Liver (tissue), 9 donors: ENCODE results near the gene BOLA2B. TPM values are rescaled to one million over a fixed set of nuclear protein-coding genes. Genes with fewer than 3 reads are reported as not detected.

Experiments used
- DNase-seq: peaks from one replicate; pipeline ENCODE4 v3.0.0-alpha.2; 2017; ENCODE audit warnings: low spot score
- H3K27ac ChIP-seq, 2 donors: one replicate each; pipeline ENCODE4 v1.7.0; 2013; ENCODE audit warnings: inconsistent platforms in 2 of 2, low read length in 2 of 2, control low read depth in 1 of 2, low read depth in 1 of 2, mild to moderate bottlenecking in 1 of 2
- H3K27me3 ChIP-seq, 4 donors: one replicate each; pipeline versions ENCODE4 v1.6.1 to v1.7.0; 2013; ENCODE audit warnings: low read length in 3 of 4, inconsistent platforms in 1 of 4, mild to moderate bottlenecking in 1 of 4, moderate library complexity in 1 of 4; ENCODE audit not compliant: control insufficient read depth in 4 of 4, insufficient read depth in 4 of 4
- H3K36me3 ChIP-seq, 4 donors: one replicate each; pipeline versions ENCODE4 v1.6.1 to v1.7.0; 2013; ENCODE audit warnings: low read length in 3 of 4, mild to moderate bottlenecking in 3 of 4, low read depth in 1 of 4, moderate library complexity in 1 of 4; ENCODE audit not compliant: control insufficient read depth in 4 of 4, insufficient read depth in 3 of 4
- H3K4me1 ChIP-seq, 4 donors: one replicate each; pipeline versions ENCODE4 v1.6.1 to v1.7.0; 2013; ENCODE audit warnings: low read length in 3 of 4, mild to moderate bottlenecking in 3 of 4, moderate library complexity in 1 of 4; ENCODE audit not compliant: control insufficient read depth in 4 of 4, insufficient read depth in 4 of 4
- H3K4me3 ChIP-seq, 3 donors: one replicate each; pipeline versions ENCODE4 v1.6.1 to v1.7.0; 2013; ENCODE audit warnings: low read length in 3 of 3, control low read depth in 1 of 3, low read depth in 1 of 3, mild to moderate bottlenecking in 1 of 3
- H3K9ac ChIP-seq, 2 donors: one replicate each; pipeline ENCODE4 v1.7.0; 2013; ENCODE audit warnings: low read length in 2 of 2, mild to moderate bottlenecking in 2 of 2, moderate library complexity in 2 of 2, control low read depth in 1 of 2, low read depth in 1 of 2
- H3K9me3 ChIP-seq, 4 donors: one replicate each; pipeline versions ENCODE4 v1.6.1 to v1.7.0; 2013; ENCODE audit warnings: low read length in 3 of 4; ENCODE audit not compliant: control insufficient read depth in 4 of 4
- ATF3 ChIP-seq: IDR thresholded peaks from 2 replicates; pipeline ENCODE4 v1.6.1; 2016; ENCODE audit warnings: antibody characterized with exemption
- CTCF ChIP-seq: fragments of 150-350 bp; IDR thresholded peaks from 2 replicates; pipeline ENCODE4 v1.5.1; 2017; ENCODE audit warnings: improper control_type of control experiment, low read depth, low read length; ENCODE audit not compliant: missing input control
- FOXA1 ChIP-seq: IDR thresholded peaks from 2 replicates; pipeline ENCODE4 v1.6.1; 2016; ENCODE audit warnings: antibody characterized with exemption
- FOXA2 ChIP-seq: IDR thresholded peaks from 2 replicates; pipeline ENCODE4 v1.6.1; 2016; ENCODE audit warnings: antibody characterized with exemption
- GABPA ChIP-seq, 2 donors: IDR thresholded peaks in 1 of 2; conservative IDR thresholded peaks in 1 of 2; 2 replicates each; pipeline ENCODE4 v1.6.1; 2016; ENCODE audit warnings: antibody characterized with exemption in 2 of 2, mild to moderate bottlenecking in 1 of 2, moderate library complexity in 1 of 2
- HNF4A ChIP-seq, 2 donors: conservative IDR thresholded peaks; 2 replicates each; pipeline ENCODE4 v1.6.1; 2016; ENCODE audit warnings: antibody characterized with exemption in 2 of 2, mild to moderate bottlenecking in 2 of 2
- HNF4G ChIP-seq: IDR thresholded peaks from 2 replicates; pipeline ENCODE4 v1.6.1; 2016; ENCODE audit warnings: antibody characterized with exemption
- JUND ChIP-seq, 2 donors: IDR thresholded peaks; 2 replicates each; pipeline ENCODE4 v1.6.1; 2016; ENCODE audit warnings: antibody characterized with exemption in 2 of 2
- MAX ChIP-seq: IDR thresholded peaks from 2 replicates; pipeline ENCODE4 v1.6.1; 2016; ENCODE audit warnings: antibody characterized with exemption
- NR2F2 ChIP-seq: IDR thresholded peaks from 2 replicates; pipeline ENCODE4 v1.6.1; 2016; ENCODE audit warnings: antibody characterized with exemption
- REST ChIP-seq: IDR thresholded peaks from 2 replicates; pipeline ENCODE4 v1.6.1; 2016; ENCODE audit warnings: antibody characterized with exemption, mild to moderate bottlenecking
- RXRA ChIP-seq, 2 donors: IDR thresholded peaks; 2 replicates each; pipeline ENCODE4 v1.6.1; 2017 to 2018; ENCODE audit warnings: antibody characterized with exemption in 2 of 2, mild to moderate bottlenecking in 1 of 2
- SP1 ChIP-seq: IDR thresholded peaks from 2 replicates; pipeline ENCODE4 v1.6.1; 2018; ENCODE audit warnings: antibody characterized with exemption, mild to moderate bottlenecking
- TAF1 ChIP-seq: conservative IDR thresholded peaks from 2 replicates; pipeline ENCODE4 v1.6.1; 2016; ENCODE audit warnings: antibody characterized with exemption, mild to moderate bottlenecking
- YY1 ChIP-seq: IDR thresholded peaks from 2 replicates; pipeline ENCODE4 v1.6.1; 2016; ENCODE audit warnings: antibody characterized with exemption, mild to moderate bottlenecking
- ZBTB33 ChIP-seq: IDR thresholded peaks from 2 replicates; pipeline ENCODE4 v1.6.1; 2016; ENCODE audit warnings: antibody characterized with exemption
- WGBS: extraction: QIAGEN DNeasy Blood & Tissue Kit; methylation state at CpG from one replicate; pipeline ENCODE4 v1.1.7; 2013; 5-methylcytosine and 5-hydroxymethylcytosine counted together
- polyA plus RNA-seq, 2 donors: library from polyadenylated mRNA; stranded (reverse) in 1 of 2; unstranded in 1 of 2; fragments of 200-250 nt in 1 of 2; fragments of >200 nt in 1 of 2; fragmentation: Nextera tagmentation in 1 of 2; extraction: Ambion mirVana in 1 of 2; gene quantifications; one replicate each; pipeline versions ENCODE4 v1.2.1 to v1.2.3, GENCODE V29; 2013 to 2015
- total RNA-seq, 2 donors: library from RNA; depleted of rRNA; stranded (reverse); fragments of >200 nt; gene quantifications; one replicate each; pipeline ENCODE4 v1.2.3, GENCODE V29; 2014
- donor health status: healthy.
- donor health status: healthy.
- donor health status: healthy.
- donor health status: healthy.
- donor health status: healthy.

BOLA2B gene
- total and polyA plus RNA-seq, 4 donors: 21.2 to 79.8 (median 56.8) TPM

- H3K9me3 ChIP-seq: no peaks in the 10 kb centered on the region
- TF ChIP-seq CTCF (no peak), SP1 (no peak), FOXA1 (no peak), JUND (IDR thresholded peaks at IDR 0.05) (no peak), HNF4A (conservative IDR thresholded peaks at IDR 0.05) (no peak)
- DNase-seq: peak; percentile 72
- H3K9ac ChIP-seq: peak within 1 kb of the TSS; percentile 10 to 39
- peaks cover 0 to 18% (median 2%) of the 10 kb centered on the region in 4 donors for H3K4me1 ChIP-seq
- peak within 1 kb of the TSS; percentile 41 to 66 (median 64) for H3K4me3 ChIP-seq
- peak within 1 kb of the TSS; percentile 62 to 67 for H3K27ac ChIP-seq
- H3K36me3 ChIP-seq: peaks cover 0 to 2% (median 0%) of the 10 kb centered on the region in 4 donors
- no peaks in the 10 kb centered on the region for H3K27me3 ChIP-seq
- 4% methylated on average over 81 of the region's 81 CpGs for WGBS
These were observed 10.0 kb downstream of the BOLA2B start, which contains the start of gene CORO1A for GRCh38 chr16:30183233-30184095. TSS of gene CORO1A (plus strand) at chr16:30183602. CDS start at chr16:30185210, 1,608 bp downstream.

GRCh38 chr16:30180741-30181140, 12.7 kb downstream of the BOLA2B start:
- Histone ChIP-seq H3K27me3 (no peaks in the 10 kb centered on the region), H3K4me3 (no peak overlapping the region), H3K27ac (no peak overlapping the region), H3K9me3 (no peaks in the 10 kb centered on the region), H3K9ac (no peak overlapping the region), H3K36me3 (no peaks in the 10 kb centered on the region), H3K4me1 (peaks cover 0 to 11% (median 2%) of the 10 kb centered on the region in 4 donors)
- no peak for TF ChIP-seq FOXA2
- TF ChIP-seq NR2F2: no peak
- no peak for TF ChIP-seq JUND (IDR thresholded peaks at IDR 0.05)
- no peak for DNase-seq
- WGBS: 71% methylated on average over 3 of the region's 3 CpGs

- 97% methylated on average over 9 of the region's 9 CpGs for WGBS
These were observed 13.5 kb downstream of the BOLA2B start for GRCh38 chr16:30179931-30180330.

More at GRCh38 chr16:30179931-30180330, 13.5 kb downstream of the BOLA2B start:
- no peak for TF ChIP-seq MAX
- TF ChIP-seq ATF3: no peak
- no peak for TF ChIP-seq TAF1
- TF ChIP-seq SP1: no peak
- TF ChIP-seq FOXA1: no peak
- TF ChIP-seq REST: no peak
- TF ChIP-seq ZBTB33: no peak
- no peak for TF ChIP-seq HNF4A (conservative IDR thresholded peaks at IDR 0.05)
- no peak for TF ChIP-seq CTCF
- TF ChIP-seq JUND (IDR thresholded peaks at IDR 0.05): no peak
- TF ChIP-seq YY1: no peak
- TF ChIP-seq RXRA (IDR thresholded peaks at IDR 0.05): no peak
- no peak for TF ChIP-seq GABPA (IDR thresholded peaks at IDR 0.05 in 1 of 2, conservative IDR thresholded peaks at IDR 0.05 in 1 of 2)
- TF ChIP-seq HNF4G: no peak
- Histone ChIP-seq H3K9ac (no peak overlapping the region), H3K36me3 (no peaks in the 10 kb centered on the region), H3K4me3 (no peak overlapping the region), H3K27me3 (no peaks in the 10 kb centered on the region), H3K4me1 (peaks cover 0 to 11% (median 2%) of the 10 kb centered on the region in 4 donors), H3K9me3 (no peaks in the 10 kb centered on the region), H3K27ac (no peak overlapping the region)
- DNase-seq: no peak
